ENCODE data around the gene FAM83F.

DNA sequence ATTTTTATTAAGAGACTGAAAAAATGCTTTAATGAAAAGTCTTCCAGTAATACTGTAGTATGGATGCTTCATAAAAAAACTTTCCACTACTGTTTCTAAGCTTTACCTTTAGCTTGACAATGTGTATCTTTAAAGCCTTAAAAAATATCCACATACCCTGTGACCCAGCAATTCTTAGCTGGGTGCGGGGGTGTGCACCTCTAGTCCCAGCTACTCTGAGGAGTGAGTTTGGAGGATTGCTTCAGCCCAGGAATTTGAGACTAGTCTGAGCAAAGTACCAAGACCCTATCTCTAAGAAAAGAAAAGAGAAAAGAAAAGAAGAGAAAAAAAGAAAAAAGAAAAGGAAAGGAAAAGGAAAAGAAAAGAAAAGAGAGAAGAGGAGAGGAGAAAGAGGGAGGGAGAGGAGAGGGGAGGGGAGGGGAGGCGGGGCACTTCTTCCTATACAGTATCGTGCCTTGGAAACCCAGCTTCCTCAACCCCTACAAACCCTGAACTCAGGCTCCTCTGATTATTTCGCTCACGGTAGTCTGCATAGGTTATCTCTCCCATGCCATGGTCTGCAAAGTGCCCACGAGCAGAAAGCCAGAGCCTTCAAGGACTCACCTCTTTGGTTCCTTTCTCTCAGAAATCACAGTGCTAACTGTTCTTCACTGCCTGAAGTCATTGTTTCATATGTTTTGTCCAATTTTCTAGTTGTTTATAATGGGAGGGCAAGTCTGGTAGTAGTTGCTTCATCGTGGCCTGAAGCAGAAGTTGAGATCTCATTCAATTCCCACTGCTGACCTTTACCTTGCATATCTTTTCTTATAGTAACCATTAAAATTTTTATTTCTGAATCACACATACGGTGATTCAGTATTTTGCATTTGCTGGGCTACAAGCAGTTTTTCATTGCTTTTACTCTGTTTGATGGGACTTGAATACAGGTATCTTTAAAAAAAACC, 82.2 kb downstream of the FAM83F start:
- no peak for TF ChIP-seq CTCF (optimal IDR thresholded peaks at IDR 0.05 in 1 of 3, IDR thresholded peaks at IDR 0.05 in 1 of 3, conservative IDR thresholded peaks at IDR 0.05 in 1 of 3; ENCODE audit: extremely low read depth in 1 of 3, insufficient read depth in 2 of 3, low read length in 3 of 3)
- no peak for TF ChIP-seq EZH2 (IDR thresholded peaks at IDR 0.05; ENCODE audit: low read length)
